Loucy (cell line): ENCODE measurements around the gene DAB2.

Experiments
- CTCF ChIP-seq: fragments of 200-600 bp; sonication (generic); conservative IDR thresholded peaks from 2 replicates; pipeline ENCODE4 v1.5.1; 2014; ENCODE audit warnings: mild to moderate bottlenecking, antibody characterized with exemption, low read length
- EZH2phosphoT487 ChIP-seq: fragments of 200-600 bp; IDR thresholded peaks from 2 replicates; pipeline ENCODE4 v1.6.1; 2018; ENCODE audit warnings: antibody characterized with exemption, mild to moderate bottlenecking, moderate library complexity, borderline replicate concordance

GRCh38 chr5:39411985-39412384 lies 12.8 kb downstream of the DAB2 start:
- TF ChIP-seq CTCF (no peak), EZH2phosphoT487 (no peak)
